RKO (cell line): ENCODE measurements around the gene DHRS7B.
"Not testable (repeated sequence)": the region's sequence is repeated elsewhere in the genome, so short reads cannot be mapped to it uniquely, and the experiment has no call there.

Source experiments
- DNase-seq: peaks from one replicate; pipeline ENCODE4 v3.0.0-alpha.2; 2016; ENCODE audit warnings: low spot score

Gene DHRS7B

GRCh38 chr17:21177854-21178600 lies 51.3 kb downstream of the DHRS7B start:
- DNase-seq = no peak

GRCh38 chr17:21183468-21183867 lies 56.7 kb downstream of the DHRS7B start:
- no peak for DNase-seq

- no peak for DNase-seq
These were observed 57.8 kb downstream of the DHRS7B start for GRCh38 chr17:21184570-21184969.

GRCh38 chr17:21185061-21185460 lies 58.3 kb downstream of the DHRS7B start:
- no peak for DNase-seq

- no peak for DNase-seq
These were observed 59.8 kb downstream of the DHRS7B start for GRCh38 chr17:21186399-21187187.

- no peak for DNase-seq
These were observed 62.6 kb downstream of the DHRS7B start for GRCh38 chr17:21189361-21189760.

- no peak for DNase-seq
These were observed 63.3 kb downstream of the DHRS7B start for GRCh38 chr17:21190078-21190477.

GRCh38 chr17:21191698-21192097 lies 64.9 kb downstream of the DHRS7B start:
- no peak for DNase-seq

- not testable (repeated sequence) for DNase-seq
These were observed 65.7 kb downstream of the DHRS7B start for GRCh38 chr17:21192414-21192813.

- DNase-seq = no peak
These were observed 66.3 kb downstream of the DHRS7B start for GRCh38 chr17:21193031-21193430.

GRCh38 chr17:21194226-21194625 lies 67.5 kb downstream of the DHRS7B start:
- DNase-seq = no peak

GRCh38 chr17:21194703-21195102 lies 67.9 kb downstream of the DHRS7B start:
- DNase-seq = no peak

GRCh38 chr17:21196126-21196525 lies 69.4 kb downstream of the DHRS7B start:
- no peak for DNase-seq

- DNase-seq = no peak
These were observed 71.6 kb downstream of the DHRS7B start for GRCh38 chr17:21198411-21198810.

- no peak for DNase-seq
These were observed 72.5 kb downstream of the DHRS7B start for GRCh38 chr17:21199311-21199710.

GRCh38 chr17:21199856-21200255 lies 73.1 kb downstream of the DHRS7B start:
- DNase-seq = no peak

GRCh38 chr17:21200590-21201297 lies 74.0 kb downstream of the DHRS7B start:
- no peak for DNase-seq

- DNase-seq = no peak
These were observed 74.5 kb downstream of the DHRS7B start for GRCh38 chr17:21201298-21201595.

- DNase-seq = no peak
These were observed 75.1 kb downstream of the DHRS7B start for GRCh38 chr17:21201874-21202273.

- DNase-seq = no peak
These were observed 75.7 kb downstream of the DHRS7B start for GRCh38 chr17:21202512-21202911.

- no peak for DNase-seq
These were observed 78.2 kb downstream of the DHRS7B start for GRCh38 chr17:21204935-21205334.

- DNase-seq = no peak
These were observed 81.6 kb downstream of the DHRS7B start for GRCh38 chr17:21208352-21208751.
